GM21526 (cell line): ENCODE results near the gene PTPRN2.
"Not testable (repeated sequence)": the region's sequence is repeated elsewhere in the genome, so short reads cannot be mapped to it uniquely, and the experiment has no call there.

Experiments
- ATAC-seq: cut with Tn5 transposase; IDR thresholded peaks from one replicate; pipeline ENCODE4 v1.9.1; 2021; ENCODE audit warnings: moderate library complexity; ENCODE audit not compliant: unreplicated experiment, low FRiP score

The PTPRN2 gene

DNA sequence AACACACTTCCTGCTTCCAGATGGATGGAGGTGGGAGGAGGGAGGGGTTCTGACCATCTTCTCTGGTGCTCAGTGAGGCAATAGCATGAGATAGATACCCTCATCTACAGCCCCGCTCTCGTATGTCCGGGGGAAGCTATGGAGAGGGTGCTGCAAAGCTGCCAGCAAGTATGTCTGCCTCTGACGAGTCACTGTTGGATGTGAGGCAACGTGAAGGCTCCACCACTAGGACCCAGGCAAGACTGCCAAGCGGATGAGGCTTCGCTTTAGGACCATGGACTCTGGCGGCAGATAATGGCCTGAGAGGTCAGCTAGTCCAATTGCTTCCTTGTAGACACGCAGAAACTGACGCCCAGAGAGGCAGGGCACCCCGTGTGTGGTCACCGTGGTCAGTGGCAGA, 601.6 kb downstream of the PTPRN2 start:
- no peak for ATAC-seq

- ATAC-seq = no peak
Measured at GRCh38 chr7:157985636-157986035, 602.0 kb downstream of the PTPRN2 start.

- no peak for ATAC-seq
Measured at GRCh38 chr7:157984423-157985163, 603.0 kb downstream of the PTPRN2 start.

GRCh38 chr7:157983502-157984422, 603.9 kb downstream of the PTPRN2 start:
- ATAC-seq = no peak

GRCh38 chr7:157981778-157982177, 605.8 kb downstream of the PTPRN2 start:
- no peak for ATAC-seq

DNA sequence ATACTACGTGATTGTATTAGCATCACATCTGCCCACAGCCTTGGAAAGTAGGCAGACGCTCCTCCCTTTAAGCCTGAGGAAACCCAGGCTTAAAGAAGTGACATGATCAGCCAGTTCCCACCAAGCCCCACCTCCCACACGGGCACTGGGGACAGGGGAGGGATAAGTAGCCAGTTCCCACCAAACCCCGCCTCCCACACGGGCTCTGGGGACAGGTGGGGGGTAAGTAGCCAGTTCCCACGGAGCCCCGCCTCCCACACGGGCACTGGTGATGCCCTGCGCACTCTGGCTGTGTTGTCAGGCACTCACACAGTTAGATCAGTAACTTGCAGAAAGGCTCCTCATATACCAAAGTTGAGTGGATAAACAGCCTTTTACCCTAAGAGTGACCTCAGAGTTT, 606.8 kb downstream of the PTPRN2 start:
- no peak for ATAC-seq

DNA sequence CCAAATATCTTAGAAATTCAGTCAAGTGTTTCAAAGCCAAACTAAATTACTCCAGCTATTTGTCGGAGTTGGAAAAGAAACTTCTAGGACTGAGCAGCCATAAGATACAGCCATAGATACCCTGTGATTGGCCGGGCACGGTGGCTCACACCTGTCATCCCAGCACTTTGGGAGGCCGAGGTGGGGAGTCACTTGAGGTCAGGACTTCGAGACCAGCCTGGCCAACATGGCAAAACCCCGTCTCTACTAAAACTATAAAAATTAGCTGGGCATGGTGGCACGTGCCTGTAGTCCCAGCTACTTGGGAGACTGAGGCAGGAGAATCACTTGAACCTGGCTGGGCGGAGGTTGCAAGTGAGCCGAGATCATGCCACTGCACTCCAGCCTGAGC, 607.3 kb downstream of the PTPRN2 start:
- not testable (repeated sequence) for ATAC-seq

DNA sequence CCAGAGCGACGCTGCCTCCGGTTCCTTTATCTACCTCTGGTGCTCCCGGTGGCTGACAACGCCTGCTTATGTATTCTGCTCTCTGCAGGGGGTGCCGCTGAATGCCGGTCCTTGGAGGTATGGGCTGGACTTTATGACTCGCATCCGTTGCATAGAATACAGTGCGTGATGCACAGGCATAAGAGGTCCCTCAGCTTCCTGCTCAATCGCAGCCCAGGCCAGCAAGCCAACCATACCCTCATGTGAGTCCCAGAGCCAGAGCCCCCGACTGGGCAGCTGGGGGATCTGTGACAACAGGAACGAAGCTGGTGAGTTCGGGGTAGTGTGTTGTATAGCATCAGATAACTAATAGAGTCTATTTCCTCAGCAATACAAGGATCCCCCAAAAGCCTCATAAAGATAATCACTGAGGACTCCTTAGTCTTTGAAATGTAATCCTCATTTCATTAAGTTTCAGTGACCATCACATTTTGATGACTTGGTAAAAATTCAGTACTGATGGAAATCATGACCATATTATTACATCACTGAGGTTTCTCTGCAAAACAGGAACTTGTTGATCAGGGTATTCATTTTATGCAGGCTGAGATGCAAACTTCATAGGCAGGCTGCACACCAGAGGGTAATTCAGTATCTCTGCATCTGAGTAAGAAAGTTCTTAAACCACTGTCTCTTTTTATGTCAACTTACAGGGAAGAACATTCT, 607.8 kb downstream of the PTPRN2 start:
- ATAC-seq = no peak

- ATAC-seq = no peak
Measured at GRCh38 chr7:157978766-157979165, 608.9 kb downstream of the PTPRN2 start.

- ATAC-seq = no peak
Measured at GRCh38 chr7:157977717-157978496, 609.7 kb downstream of the PTPRN2 start.

GRCh38 chr7:157977306-157977705, 610.3 kb downstream of the PTPRN2 start:
- ATAC-seq = no peak

- no peak for ATAC-seq
Measured at GRCh38 chr7:157976406-157976805, 611.2 kb downstream of the PTPRN2 start.

DNA sequence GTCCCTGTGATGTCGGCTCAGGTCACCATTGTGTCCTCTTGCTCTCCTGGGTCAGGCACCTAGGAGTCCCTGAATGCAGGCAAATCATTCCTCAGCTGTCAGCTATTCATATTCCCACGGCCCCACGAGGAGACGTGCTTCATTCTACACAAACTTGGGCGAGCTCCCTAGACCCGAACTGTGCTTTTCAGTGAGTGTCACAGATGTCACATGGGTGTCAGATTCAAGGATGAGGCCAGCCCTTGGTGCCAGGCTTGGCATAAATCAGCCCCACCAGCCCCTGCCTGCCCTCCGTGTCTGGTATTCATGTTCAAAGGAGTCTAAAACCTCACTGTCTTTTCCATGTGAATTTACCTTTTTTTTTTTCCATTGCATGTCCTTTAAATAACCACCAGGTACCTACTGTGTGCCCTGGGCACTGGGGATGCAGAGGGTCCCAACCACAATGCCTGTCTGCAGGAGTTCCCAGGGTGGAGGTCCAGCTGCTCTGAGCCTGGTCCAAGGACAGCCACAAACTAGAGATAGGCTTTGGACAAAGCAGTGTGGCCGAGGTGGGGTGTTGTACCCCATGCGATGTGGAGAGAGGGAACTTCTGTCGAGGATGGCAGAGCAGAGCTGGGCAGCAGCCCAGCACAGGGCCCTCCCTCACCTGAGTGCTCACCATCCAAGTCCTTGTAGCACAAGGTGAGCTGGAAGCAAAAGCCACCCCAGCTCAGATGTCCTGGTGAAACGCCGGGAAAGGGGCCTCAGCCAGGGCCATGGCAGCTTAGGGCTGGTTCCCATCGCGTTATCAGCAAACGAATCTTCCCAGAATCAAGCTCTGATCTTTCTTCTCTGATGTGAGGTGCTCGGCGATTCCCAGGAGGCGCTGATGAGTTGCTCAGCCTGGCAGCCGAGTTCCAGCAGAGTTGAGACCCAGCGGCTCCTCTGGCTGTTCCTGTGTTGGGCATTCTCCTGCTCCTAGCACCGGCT, 611.9 kb downstream of the PTPRN2 start:
- ATAC-seq = no peak

DNA sequence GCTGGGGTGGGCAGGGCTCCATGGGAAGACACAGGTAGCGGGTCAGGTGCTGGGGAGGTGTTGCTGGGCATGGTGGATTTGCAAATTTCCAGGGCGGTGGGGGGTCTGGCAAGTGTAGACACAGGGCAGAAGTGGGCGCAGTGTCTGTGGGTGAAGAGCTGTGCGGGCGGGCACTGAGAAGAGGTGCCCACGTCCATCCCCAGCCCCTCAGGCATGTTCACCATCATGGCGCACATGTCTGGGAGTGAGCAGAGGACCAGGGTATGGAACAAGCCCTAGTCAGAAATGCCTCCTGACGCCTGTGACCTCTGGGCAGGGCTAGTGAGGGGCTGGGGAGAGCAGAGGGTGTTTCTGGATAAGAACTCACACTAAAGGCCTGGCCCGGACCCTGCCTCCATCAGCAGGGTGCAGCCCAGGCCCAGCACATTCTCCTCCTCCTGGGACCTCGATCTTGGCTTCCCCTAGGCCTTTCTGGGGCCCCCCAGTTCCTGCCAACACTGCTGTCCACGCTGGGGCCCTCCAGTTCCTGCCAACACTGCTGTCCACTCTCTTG, 612.9 kb downstream of the PTPRN2 start:
- no peak for ATAC-seq

GRCh38 chr7:157973971-157974677, 613.5 kb downstream of the PTPRN2 start:
- ATAC-seq = no peak

- no peak for ATAC-seq
Measured at GRCh38 chr7:157972914-157973313, 614.7 kb downstream of the PTPRN2 start.

- ATAC-seq = no peak
Measured at GRCh38 chr7:157971501-157971900, 616.1 kb downstream of the PTPRN2 start.

GRCh38 chr7:157970744-157971143, 616.9 kb downstream of the PTPRN2 start:
- no peak for ATAC-seq
